GM18519 (cell line): ENCODE results near the gene CCDC183.

ENCODE experiments used
- ATAC-seq: cut with Tn5 transposase; IDR thresholded peaks from one replicate; pipeline ENCODE4 v1.9.1; 2021; ENCODE audit warnings: mild to moderate bottlenecking, moderate library complexity; ENCODE audit not compliant: unreplicated experiment, low FRiP score

The CCDC183 gene

DNA sequence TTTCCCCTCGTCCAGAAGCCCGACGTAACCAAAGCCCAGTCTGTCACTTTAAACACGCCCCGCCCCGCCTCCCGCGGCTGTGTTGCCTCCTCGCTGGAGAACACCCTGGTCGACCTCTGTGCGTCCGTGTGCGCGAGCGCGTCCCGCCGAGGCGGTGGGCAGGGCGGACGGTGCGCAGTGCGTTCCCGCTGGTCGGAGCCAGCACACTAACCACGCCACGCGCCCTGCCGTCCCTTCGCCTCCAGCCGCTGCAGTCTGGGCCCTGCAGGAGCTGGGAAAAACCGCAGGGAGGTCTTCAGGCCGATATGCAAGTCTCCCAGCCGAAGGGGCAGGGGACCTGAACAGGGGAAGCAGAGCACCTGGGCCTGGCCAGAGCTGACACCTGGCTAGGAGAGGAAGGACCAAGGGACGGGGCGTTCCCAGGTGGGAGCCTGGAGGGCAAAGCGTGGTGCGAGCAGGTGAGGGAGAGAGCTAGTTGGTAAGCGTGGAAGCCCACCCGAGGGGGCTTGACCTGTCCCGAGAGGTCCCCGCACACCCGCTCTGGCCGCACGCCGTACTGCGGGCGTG lies 51.8 kb downstream of the CCDC183 start:
- no peak for ATAC-seq

DNA sequence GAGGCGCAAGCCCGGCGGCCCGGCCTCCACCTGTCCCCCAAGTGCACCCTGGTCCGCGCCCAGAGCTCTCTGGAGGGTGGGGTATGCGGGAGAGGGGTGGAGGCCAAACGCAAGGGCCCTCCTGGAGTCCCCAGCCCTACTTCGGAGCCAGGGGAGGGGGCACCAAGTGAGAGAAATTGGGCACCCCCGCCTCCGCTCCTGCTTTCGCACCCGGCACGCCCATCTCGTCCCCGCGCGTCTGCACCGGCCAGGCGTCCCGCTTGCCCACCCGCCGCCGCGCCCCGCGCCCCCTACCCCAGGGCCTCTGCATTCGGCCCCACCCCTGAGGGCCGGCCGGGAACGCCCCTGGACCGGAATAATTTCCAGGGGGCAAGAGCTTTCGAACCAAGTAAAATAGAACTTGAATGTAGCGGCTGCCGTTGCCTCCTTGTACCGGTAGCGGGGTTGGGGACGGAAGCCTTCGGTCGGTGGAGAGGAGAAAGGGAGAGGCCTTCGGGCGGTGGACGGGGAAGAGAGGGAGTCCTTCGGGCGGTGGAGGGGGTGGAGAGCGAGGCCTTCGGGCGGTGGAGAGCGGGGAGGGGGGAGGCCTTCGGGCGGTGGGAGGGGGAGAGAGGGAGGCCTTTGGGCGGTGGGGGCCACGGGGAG lies 52.4 kb downstream of the CCDC183 start:
- no peak for ATAC-seq

DNA sequence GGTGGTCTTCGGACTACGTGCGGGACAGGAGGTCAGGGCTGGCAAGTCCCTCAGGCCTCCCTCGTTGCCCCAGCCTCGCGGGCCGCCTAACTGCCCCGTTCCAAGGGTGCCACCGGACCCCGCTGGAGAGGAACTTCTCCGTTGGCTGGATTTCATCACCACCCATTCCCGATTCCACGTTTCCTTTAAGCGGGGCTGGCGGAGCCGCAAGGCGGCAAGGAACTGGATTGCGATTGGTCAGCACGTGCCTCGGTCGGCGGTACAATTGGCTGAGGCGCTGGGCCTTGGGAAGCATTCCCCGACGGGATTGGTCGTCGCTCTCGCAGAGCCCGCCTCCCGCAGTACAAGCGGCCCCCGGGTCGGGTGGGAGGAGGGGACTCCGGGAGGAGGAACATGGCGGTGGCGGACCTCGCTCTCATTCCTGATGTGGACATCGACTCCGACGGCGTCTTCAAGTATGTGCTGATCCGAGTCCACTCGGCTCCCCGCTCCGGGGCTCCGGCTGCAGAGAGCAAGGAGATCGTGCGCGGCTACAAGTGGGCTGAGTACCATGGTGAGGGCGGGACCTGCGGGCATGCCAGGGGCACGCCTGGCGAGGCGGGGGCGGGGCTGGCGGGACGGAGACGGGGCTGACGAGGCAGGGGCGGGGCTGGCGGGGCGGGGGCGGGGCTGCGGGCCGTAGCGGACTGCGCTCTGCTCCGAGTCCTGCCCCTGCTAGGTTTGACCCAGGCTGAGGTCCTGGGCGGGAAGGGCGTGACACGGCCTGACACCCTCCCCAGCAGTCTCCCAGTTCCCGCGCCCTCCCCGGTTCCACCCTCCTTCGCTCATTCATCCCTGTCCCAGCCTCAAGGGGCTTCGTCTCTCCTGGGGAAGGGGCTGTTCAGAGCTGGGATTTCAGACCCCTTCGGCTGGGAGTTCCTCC lies 53.2 kb downstream of the CCDC183 start, which contains the start of gene PHPT1:
Gene PHPT1 (plus strand): TSS at position 372 of the 922 bp plus-strand sequence. CDS start 22 bp downstream, at position 394.
- peak; percentile 68 for ATAC-seq

- ATAC-seq = no peak
These were observed 54.1 kb downstream of the CCDC183 start for GRCh38 chr9:136849960-136850865.

- ATAC-seq = no peak
These were observed 55.0 kb downstream of the CCDC183 start for GRCh38 chr9:136850866-136851775.

- ATAC-seq = no peak
These were observed 56.0 kb downstream of the CCDC183 start, which contains the start of gene MAMDC4 for GRCh38 chr9:136851941-136852663. Gene MAMDC4, plus strand, starts transcription at chr9:136852346. Its CDS starts 71 bp downstream, at chr9:136852417.

- no peak for ATAC-seq
These were observed 56.8 kb downstream of the CCDC183 start for GRCh38 chr9:136852664-136853595.

- no peak for ATAC-seq
These were observed 57.5 kb downstream of the CCDC183 start for GRCh38 chr9:136853596-136854112.

DNA sequence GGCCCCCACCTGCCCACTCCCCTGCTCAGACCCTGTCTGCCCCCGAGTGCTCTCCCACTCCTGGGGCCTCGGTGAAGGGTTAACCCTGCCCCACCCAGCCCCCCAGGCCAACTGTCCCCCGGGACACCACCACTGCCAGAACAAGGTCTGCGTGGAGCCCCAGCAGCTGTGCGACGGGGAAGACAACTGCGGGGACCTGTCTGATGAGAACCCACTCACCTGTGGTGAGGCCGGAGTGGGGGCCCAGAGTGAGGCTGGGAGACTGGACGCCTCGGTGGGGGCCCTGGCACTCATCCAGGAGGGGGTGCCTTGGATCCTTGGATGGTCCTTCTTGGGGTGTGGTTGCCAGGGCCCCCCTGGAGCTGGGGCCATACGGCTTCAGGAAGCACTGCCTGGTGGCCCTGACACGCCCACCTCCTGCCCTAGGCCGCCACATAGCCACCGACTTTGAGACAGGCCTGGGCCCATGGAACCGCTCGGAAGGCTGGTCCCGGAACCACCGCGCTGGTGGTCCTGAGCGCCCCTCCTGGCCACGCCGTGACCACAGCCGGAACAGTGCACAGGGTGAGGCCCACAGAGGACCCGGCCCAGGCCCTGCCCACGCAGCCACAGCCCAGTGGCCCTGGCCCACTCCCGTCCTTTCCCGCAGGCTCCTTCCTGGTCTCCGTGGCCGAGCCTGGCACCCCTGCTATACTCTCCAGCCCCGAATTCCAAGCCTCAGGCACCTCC lies 58.1 kb downstream of the CCDC183 start:
- no peak for ATAC-seq

GRCh38 chr9:136854842-136855460 lies 58.8 kb downstream of the CCDC183 start:
- no peak for ATAC-seq

DNA sequence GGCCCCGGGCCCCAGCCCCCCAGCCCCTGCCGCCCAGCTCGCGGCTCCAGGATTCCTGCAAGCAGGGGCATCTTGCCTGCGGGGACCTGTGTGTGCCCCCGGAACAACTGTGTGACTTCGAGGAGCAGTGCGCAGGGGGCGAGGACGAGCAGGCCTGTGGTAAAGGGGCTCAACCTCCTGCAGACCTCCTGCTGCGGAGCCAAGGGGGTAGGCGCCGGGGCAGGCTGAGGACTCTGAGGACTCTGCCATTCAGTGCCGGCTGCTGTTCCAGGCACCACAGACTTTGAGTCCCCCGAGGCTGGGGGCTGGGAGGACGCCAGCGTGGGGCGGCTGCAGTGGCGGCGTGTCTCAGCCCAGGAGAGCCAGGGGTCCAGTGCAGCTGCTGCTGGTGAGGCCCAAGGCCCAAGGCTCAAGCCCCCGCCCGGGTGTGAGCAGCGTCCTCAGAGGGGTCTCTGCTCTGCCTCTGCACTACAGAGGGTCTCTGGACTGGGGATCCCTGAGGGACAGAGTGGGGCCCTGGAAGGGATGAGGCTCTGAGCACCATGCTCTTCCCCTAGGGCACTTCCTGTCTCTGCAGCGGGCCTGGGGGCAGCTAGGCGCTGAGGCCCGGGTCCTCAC lies 59.4 kb downstream of the CCDC183 start:
- ATAC-seq = no peak

DNA sequence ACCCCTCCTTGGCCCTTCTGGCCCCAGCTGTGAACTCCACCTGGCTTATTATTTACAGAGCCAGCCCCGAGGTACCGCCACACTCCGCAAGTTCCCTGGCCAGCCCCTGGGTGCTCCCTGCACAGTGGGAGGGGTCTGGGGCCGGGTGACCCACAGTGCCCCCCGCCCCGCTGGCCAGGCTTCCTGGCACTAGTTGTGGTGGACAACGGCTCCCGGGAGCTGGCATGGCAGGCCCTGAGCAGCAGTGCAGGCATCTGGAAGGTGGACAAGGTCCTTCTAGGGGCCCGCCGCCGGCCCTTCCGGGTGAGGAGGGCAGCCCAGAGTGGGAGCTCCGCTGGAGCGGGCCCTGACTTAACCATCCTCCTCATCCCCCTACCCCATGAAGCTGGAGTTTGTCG lies 59.9 kb downstream of the CCDC183 start:
- no peak for ATAC-seq

DNA sequence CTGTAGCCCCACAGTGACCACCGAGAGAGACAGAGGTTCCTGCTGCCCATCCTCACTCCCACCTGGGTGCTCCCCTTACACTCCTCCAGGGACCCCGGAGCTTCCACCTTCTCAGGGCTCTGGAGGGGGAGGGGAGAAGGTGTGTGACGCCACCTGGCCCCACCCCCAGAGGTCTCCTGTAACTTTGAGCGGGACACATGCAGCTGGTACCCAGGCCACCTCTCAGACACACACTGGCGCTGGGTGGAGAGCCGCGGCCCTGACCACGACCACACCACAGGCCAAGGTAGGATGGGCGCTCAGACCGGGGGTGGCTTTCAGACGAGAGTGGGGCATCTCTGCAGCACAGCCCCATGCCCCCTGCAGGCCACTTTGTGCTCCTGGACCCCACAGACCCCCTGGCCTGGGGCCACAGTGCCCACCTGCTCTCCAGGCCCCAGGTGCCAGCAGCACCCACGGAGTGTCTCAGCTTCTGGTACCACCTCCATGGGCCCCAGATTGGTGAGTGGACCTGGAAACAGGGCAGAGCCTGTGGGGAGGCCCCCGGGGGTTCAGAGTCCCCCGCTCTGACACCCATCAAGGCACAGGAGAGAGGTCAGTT lies 60.5 kb downstream of the CCDC183 start:
- no peak for ATAC-seq

DNA sequence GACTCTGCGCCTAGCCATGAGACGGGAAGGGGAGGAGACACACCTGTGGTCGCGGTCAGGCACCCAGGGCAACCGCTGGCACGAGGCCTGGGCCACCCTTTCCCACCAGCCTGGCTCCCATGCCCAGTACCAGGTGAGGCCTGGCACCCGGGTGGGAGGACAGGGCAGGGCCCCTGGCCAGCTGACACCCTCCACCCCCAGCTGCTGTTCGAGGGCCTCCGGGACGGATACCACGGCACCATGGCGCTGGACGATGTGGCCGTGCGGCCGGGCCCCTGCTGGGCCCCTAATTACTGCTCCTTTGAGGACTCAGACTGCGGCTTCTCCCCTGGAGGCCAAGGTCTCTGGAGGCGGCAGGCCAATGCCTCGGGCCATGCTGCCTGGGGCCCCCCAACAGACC lies 61.0 kb downstream of the CCDC183 start:
- no peak for ATAC-seq
